ENCODE data around the gene COL4A3. TPM values are rescaled to one million over a fixed set of nuclear protein-coding genes. Genes with fewer than 3 reads are reported as not detected.

Gene COL4A3
- total RNA-seq, 1 donor from 2014 or later, result 0.32 TPM

DNA sequence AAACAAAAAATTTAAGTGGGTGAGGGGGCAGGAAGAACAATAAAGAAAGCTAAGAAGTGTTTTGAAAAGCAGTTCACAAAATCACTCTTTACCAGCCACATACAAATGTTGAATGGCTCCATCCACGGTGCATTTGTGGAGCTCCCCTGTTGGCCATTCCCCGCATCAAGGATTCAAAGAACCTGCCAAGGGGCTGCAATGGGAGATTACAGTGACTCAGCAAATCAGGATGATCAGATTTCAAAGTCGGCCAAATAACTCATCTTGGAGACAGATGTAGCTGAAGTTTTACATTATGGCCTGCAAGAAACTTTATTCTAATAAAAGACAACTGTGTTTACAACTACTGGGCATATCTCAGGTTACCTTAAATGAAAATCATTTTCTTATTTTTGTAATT, 26.9 kb downstream of the COL4A3 start:
- H3K36me3 Mint-ChIP-seq (ENCODE audit: unreplicated experiment), result no peaks in the 10 kb centered on the region
- TF ChIP-seq, protein P1, sequence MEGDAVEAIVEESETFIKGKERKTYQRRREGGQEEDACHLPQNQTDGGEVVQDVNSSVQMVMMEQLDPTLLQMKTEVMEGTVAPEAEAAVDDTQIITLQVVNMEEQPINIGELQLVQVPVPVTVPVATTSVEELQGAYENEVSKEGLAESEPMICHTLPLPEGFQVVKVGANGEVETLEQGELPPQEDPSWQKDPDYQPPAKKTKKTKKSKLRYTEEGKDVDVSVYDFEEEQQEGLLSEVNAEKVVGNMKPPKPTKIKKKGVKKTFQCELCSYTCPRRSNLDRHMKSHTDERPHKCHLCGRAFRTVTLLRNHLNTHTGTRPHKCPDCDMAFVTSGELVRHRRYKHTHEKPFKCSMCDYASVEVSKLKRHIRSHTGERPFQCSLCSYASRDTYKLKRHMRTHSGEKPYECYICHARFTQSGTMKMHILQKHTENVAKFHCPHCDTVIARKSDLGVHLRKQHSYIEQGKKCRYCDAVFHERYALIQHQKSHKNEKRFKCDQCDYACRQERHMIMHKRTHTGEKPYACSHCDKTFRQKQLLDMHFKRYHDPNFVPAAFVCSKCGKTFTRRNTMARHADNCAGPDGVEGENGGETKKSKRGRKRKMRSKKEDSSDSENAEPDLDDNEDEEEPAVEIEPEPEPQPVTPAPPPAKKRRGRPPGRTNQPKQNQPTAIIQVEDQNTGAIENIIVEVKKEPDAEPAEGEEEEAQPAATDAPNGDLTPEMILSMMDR (IDR thresholded peaks at IDR 0.05), result no peak
- H3K27ac Mint-ChIP-seq (ENCODE audit: unreplicated experiment), result no peak overlapping the region
- H3K4me3 Mint-ChIP-seq (ENCODE audit: unreplicated experiment), result no peak overlapping the region
- H3K4me1 Mint-ChIP-seq (ENCODE audit: unreplicated experiment), result peaks cover 11% of the 10 kb centered on the region
- no peaks in the 10 kb centered on the region for H3K27me3 Mint-ChIP-seq (ENCODE audit: unreplicated experiment)
- H3K9me3 Mint-ChIP-seq (ENCODE audit: unreplicated experiment), result no peaks in the 10 kb centered on the region
- no peak for DNase-seq (ENCODE audit: extremely low spot score, unreplicated experiment)

DNA sequence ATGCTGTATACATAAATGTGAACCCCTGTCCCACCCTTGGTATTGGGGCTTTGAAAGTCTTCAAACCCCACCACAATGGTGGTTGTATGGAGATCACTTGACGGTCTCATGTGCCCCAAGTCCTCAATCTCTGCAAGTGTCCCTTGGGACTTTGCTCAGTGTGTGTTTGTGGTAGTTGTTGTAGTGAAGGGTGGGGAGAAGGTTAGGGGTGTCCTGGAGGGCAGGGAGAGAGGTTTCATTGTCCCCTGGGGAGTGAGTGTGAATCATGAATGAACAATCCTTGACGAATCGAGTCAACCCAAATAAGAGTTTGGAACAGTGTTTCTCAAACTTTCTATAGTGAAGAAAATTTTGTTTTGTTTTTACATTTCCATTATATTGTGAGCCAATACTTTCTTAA, 28.1 kb downstream of the COL4A3 start:
- no peaks in the 10 kb centered on the region for H3K36me3 Mint-ChIP-seq (ENCODE audit: unreplicated experiment)
- no peak for DNase-seq (ENCODE audit: extremely low spot score, unreplicated experiment)
- H3K9me3 Mint-ChIP-seq (ENCODE audit: unreplicated experiment), result no peaks in the 10 kb centered on the region
- H3K27ac Mint-ChIP-seq (ENCODE audit: unreplicated experiment), result no peak overlapping the region
- no peak overlapping the region for H3K4me3 Mint-ChIP-seq (ENCODE audit: unreplicated experiment)
- H3K27me3 Mint-ChIP-seq (ENCODE audit: unreplicated experiment), result no peaks in the 10 kb centered on the region
- TF ChIP-seq, protein P1 (IDR thresholded peaks at IDR 0.05), result no peak
- H3K4me1 Mint-ChIP-seq (ENCODE audit: unreplicated experiment), result peaks cover 11% of the 10 kb centered on the region

DNA sequence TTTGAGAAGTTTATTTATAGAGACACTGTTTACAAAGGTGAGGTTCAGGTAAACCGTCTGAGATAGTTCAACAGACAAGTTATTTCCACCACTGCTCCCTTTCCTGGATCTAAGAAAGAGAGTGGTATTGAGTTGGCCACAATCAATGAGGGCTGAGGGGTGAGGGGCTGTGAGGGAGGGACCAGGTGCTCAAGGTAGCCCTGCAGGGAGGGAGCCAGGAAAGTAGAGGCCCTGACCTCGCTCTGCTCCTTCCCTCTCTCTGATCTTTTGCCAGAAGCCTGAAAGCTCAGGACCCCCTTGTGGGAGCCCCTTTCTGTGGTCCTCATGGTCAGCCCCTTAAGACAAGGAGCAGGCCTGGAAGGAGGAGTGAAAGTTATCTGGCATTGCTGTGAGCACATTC, 29.8 kb downstream of the COL4A3 start:
- DNase-seq (ENCODE audit: extremely low spot score, unreplicated experiment), result no peak
- TF ChIP-seq, protein P1 (IDR thresholded peaks at IDR 0.05), result no peak
- Mint-ChIP-seq H3K27me3 (ENCODE audit: unreplicated experiment) (no peaks in the 10 kb centered on the region), H3K4me3 (ENCODE audit: unreplicated experiment) (no peak overlapping the region), H3K27ac (ENCODE audit: unreplicated experiment) (no peak overlapping the region), H3K4me1 (ENCODE audit: unreplicated experiment) (peaks cover 4% of the 10 kb centered on the region), H3K36me3 (ENCODE audit: unreplicated experiment) (no peaks in the 10 kb centered on the region), H3K9me3 (ENCODE audit: unreplicated experiment) (no peaks in the 10 kb centered on the region)

DNA sequence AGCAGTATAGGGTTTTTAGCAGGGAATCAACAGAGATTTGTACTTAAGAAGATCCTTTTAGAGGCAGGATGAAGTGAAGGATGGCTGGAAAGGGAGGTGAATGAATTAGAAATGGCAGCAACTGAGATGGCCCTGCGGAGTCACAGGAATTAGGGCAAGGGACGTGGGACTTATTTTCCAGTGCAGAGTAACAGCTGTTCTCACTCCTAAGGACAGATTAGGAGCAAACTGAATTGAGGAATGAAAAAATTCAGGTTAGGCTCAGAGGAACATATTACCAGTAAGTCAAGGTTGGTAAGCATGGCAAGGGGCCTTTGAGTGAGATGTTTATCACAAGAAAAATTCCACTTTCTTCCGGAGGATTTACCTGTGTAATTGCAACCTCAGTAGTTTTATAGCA, 34.4 kb downstream of the COL4A3 start:
- Mint-ChIP-seq H3K36me3 (ENCODE audit: unreplicated experiment) (no peaks in the 10 kb centered on the region), H3K27ac (ENCODE audit: unreplicated experiment) (no peak overlapping the region), H3K4me3 (ENCODE audit: unreplicated experiment) (no peak overlapping the region), H3K27me3 (ENCODE audit: unreplicated experiment) (peaks cover 5% of the 10 kb centered on the region), H3K9me3 (ENCODE audit: unreplicated experiment) (no peaks in the 10 kb centered on the region), H3K4me1 (ENCODE audit: unreplicated experiment) (no peaks in the 10 kb centered on the region)
- DNase-seq (ENCODE audit: extremely low spot score, unreplicated experiment), result no peak
- TF ChIP-seq, protein P1 (IDR thresholded peaks at IDR 0.05), result no peak

DNA sequence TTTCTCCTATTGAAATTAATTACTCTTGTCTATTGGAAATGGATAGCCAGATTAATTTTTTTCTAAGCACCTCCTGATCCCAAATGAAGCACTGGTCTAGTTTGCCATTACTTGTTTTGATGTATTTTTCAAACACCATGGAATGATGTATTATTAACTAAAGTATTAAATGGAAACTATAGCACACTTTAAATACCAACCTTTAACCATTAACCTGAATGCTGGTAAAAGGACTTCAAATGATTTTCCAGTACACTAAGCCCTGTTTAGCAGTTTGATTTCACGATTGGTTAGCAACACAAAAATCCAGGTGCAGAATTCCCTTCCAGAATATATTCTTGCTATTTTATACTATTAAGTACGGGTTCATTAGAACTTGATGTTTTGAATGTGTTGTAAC, 37.3 kb downstream of the COL4A3 start:
- TF ChIP-seq, protein P1 (IDR thresholded peaks at IDR 0.05), result no peak
- no peak overlapping the region for H3K4me3 Mint-ChIP-seq (ENCODE audit: unreplicated experiment)
- no peaks in the 10 kb centered on the region for H3K9me3 Mint-ChIP-seq (ENCODE audit: unreplicated experiment)
- H3K4me1 Mint-ChIP-seq (ENCODE audit: unreplicated experiment), result no peaks in the 10 kb centered on the region
- DNase-seq (ENCODE audit: extremely low spot score, unreplicated experiment), result no peak
- H3K36me3 Mint-ChIP-seq (ENCODE audit: unreplicated experiment), result no peaks in the 10 kb centered on the region
- no peak overlapping the region for H3K27ac Mint-ChIP-seq (ENCODE audit: unreplicated experiment)
- peaks cover 5% of the 10 kb centered on the region for H3K27me3 Mint-ChIP-seq (ENCODE audit: unreplicated experiment)

Data from osteocyte (in vitro differentiated cells).